HG03097 (cell line): ENCODE results near the gene THBS4.

Source experiments
- ATAC-seq: cut with Tn5 transposase; IDR thresholded peaks from one replicate; pipeline ENCODE4 v1.9.1; 2021; ENCODE audit not compliant: unreplicated experiment, low FRiP score

The THBS4 gene

GRCh38 chr5:80034962-80035821 lies at the start of gene THBS4:
THBS4 (plus strand) TSS chr5:80035348; CDS start chr5:80035538, 190 bp downstream.
- ATAC-seq = no peak

- ATAC-seq = no peak
Measured at GRCh38 chr5:79986260-79986659, 48.9 kb upstream of the THBS4 start.

- ATAC-seq = peak; percentile 22
Measured at GRCh38 chr5:79990205-79990597, 44.9 kb upstream of the THBS4 start.

GRCh38 chr5:79990598-79991507 lies 44.3 kb upstream of the THBS4 start, which contains the start of gene MTX3:
MTX3 (minus strand) TSS chr5:79991262; CDS start chr5:79991238, 24 bp downstream.
- peak; percentile 76 for ATAC-seq

- ATAC-seq = no peak
Measured at GRCh38 chr5:79992891-79993657, 42.1 kb upstream of the THBS4 start.

GRCh38 chr5:79999722-80000121 lies 35.4 kb upstream of the THBS4 start:
- ATAC-seq = no peak

GRCh38 chr5:80002677-80003076 lies 32.5 kb upstream of the THBS4 start:
- ATAC-seq = no peak

GRCh38 chr5:80008995-80009765 lies 26.0 kb upstream of the THBS4 start:
- ATAC-seq = no peak

GRCh38 chr5:80010754-80011392 lies 24.3 kb upstream of the THBS4 start:
- ATAC-seq = no peak

GRCh38 chr5:80025069-80025468 lies 10.1 kb upstream of the THBS4 start:
- ATAC-seq = no peak

- ATAC-seq = no peak
Measured at GRCh38 chr5:80026841-80027240, 8.3 kb upstream of the THBS4 start.

- no peak for ATAC-seq
Measured at GRCh38 chr5:80031109-80031508, 4.0 kb upstream of the THBS4 start.

GRCh38 chr5:80033513-80033912 lies 1.6 kb upstream of the THBS4 start:
- no peak for ATAC-seq

- ATAC-seq = no peak
Measured at GRCh38 chr5:80034559-80034958, 589 bp upstream of the THBS4 start.

GRCh38 chr5:80035839-80036238 lies 691 bp downstream of the THBS4 start:
- no peak for ATAC-seq

GRCh38 chr5:80036615-80037014 lies 1.5 kb downstream of the THBS4 start:
- no peak for ATAC-seq

GRCh38 chr5:80037366-80037765 lies 2.2 kb downstream of the THBS4 start:
- no peak for ATAC-seq

- ATAC-seq = no peak
Measured at GRCh38 chr5:80039650-80040049, 4.5 kb downstream of the THBS4 start.

- ATAC-seq = no peak
Measured at GRCh38 chr5:80041527-80041926, 6.4 kb downstream of the THBS4 start.
